GM12892 (cell line): ENCODE measurements around the gene PDE3A.

Experiments
- POLR2A ChIP-seq: IDR thresholded peaks from 2 replicates; pipeline ENCODE4 v1.6.1; 2011; ENCODE audit warnings: low read depth, low read length, control low read depth
- POLR2AphosphoS5 ChIP-seq: IDR thresholded peaks from 2 replicates; pipeline ENCODE4 v1.6.1; 2011; ENCODE audit warnings: low read depth, low read length, control low read depth

DNA sequence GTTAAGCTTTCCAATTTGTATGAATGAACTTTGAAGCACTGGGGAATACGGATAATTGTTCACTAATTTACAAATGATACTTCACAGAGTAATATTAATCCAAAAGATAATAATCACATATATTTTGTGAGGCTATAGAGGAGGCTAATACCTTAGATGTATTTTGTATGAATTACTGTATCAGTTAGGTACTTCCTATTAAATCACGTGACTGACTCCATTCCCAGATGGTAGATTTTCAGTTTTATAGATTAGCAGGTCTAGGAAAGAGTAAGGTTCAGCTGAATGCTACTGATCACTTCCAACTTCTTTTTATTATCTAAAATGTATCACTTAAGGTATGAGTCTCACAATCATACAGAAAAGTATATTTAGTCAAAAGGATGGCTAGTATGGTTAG, 133.6 kb downstream of the PDE3A start:
- no peak for TF ChIP-seq POLR2A
- no peak for TF ChIP-seq POLR2AphosphoS5
